H9 (cell line): ENCODE measurements around the gene MMD. TPM values are rescaled to one million over a fixed set of nuclear protein-coding genes. Genes with fewer than 3 reads are reported as not detected.

Experiments used
- DNase-seq: peaks from one replicate; pipeline ENCODE4 v3.0.0-alpha.2; 2017
- H2AFZ ChIP-seq: one replicate; pipeline ENCODE4 v1.6.1; 2013; ENCODE audit warnings: mild to moderate bottlenecking, low read length, control low read depth, moderate library complexity
- H2AK5ac ChIP-seq: 2 replicates; pipeline ENCODE4 v1.6.1; 2013; ENCODE audit warnings: low read length, control low read depth, mixed read lengths; ENCODE audit not compliant: insufficient read length
- H2BK120ac ChIP-seq: one replicate; pipeline ENCODE4 v1.6.1; 2013; ENCODE audit warnings: low read depth, mild to moderate bottlenecking, low read length, control low read depth, inconsistent platforms; ENCODE audit not compliant: poor library complexity, severe bottlenecking
- H2BK12ac ChIP-seq: 2 replicates; pipeline ENCODE4 v1.6.1; 2013; ENCODE audit warnings: low read length, control low read depth, mixed read lengths, low read depth; ENCODE audit not compliant: insufficient read length
- H2BK15ac ChIP-seq: 2 replicates; pipeline ENCODE4 v1.6.1; 2013; ENCODE audit warnings: low read depth, low read length, control low read depth
- H2BK20ac ChIP-seq: one replicate; pipeline ENCODE4 v1.6.1; 2013; ENCODE audit warnings: low read depth, mild to moderate bottlenecking, low read length, control low read depth, inconsistent platforms; ENCODE audit not compliant: poor library complexity, severe bottlenecking
- H2BK5ac ChIP-seq: 2 replicates; pipeline ENCODE4 v1.6.1; 2013; ENCODE audit warnings: low read length, control low read depth, mixed read lengths; ENCODE audit not compliant: insufficient read length
- H3K14ac ChIP-seq: 2 replicates; pipeline ENCODE4 v1.6.1; 2013; ENCODE audit warnings: low read length, control low read depth; ENCODE audit not compliant: insufficient read depth
- H3K18ac ChIP-seq: 2 replicates; pipeline ENCODE4 v1.6.1; 2013; ENCODE audit warnings: low read depth, mild to moderate bottlenecking, mixed read lengths, low read length, control low read depth; ENCODE audit not compliant: insufficient read length
- H3K23ac ChIP-seq: 2 replicates; pipeline ENCODE4 v1.6.1; 2013; ENCODE audit warnings: low read length, control low read depth, mixed read lengths, low read depth; ENCODE audit not compliant: insufficient read length
- H3K23me2 ChIP-seq: 2 replicates; pipeline ENCODE4 v1.6.1; 2013; ENCODE audit warnings: low read depth, mild to moderate bottlenecking, mixed read lengths, low read length, control low read depth; ENCODE audit not compliant: insufficient read length, poor library complexity, severe bottlenecking
- H3K27ac ChIP-seq: 2 replicates; pipeline ENCODE4 v1.5.1; 2013; ENCODE audit warnings: low read length, control low read depth, mixed read lengths, low read depth; ENCODE audit not compliant: insufficient read length
- H3K27me3 ChIP-seq: 2 replicates; pipeline ENCODE4 v1.6.1; 2013; ENCODE audit warnings: low read length, control low read depth, inconsistent platforms; ENCODE audit not compliant: insufficient read depth
- H3K4ac ChIP-seq: 2 replicates; pipeline ENCODE4 v1.6.1; 2013; ENCODE audit warnings: low read depth, mild to moderate bottlenecking, control low read depth, inconsistent platforms, low read length, moderate library complexity
- H3K4me1 ChIP-seq: 2 replicates; pipeline ENCODE4 v1.6.1; 2013; ENCODE audit warnings: low read length, control low read depth, inconsistent platforms; ENCODE audit not compliant: insufficient read depth
- H3K4me2 ChIP-seq: 2 replicates; pipeline ENCODE4 v1.6.1; 2013; ENCODE audit warnings: low read length, control low read depth, mixed read lengths; ENCODE audit not compliant: insufficient read length, insufficient read depth
- H3K56ac ChIP-seq: 2 replicates; pipeline ENCODE4 v1.6.1; 2013; ENCODE audit warnings: low read depth, mild to moderate bottlenecking, mixed read lengths, low read length, control low read depth; ENCODE audit not compliant: insufficient read length
- H3K79me1 ChIP-seq: 2 replicates; pipeline ENCODE4 v1.6.1; 2013; ENCODE audit warnings: low read depth, mild to moderate bottlenecking, moderate library complexity, low read length, control low read depth, inconsistent platforms; ENCODE audit not compliant: insufficient read depth, poor library complexity, severe bottlenecking
- H3K79me2 ChIP-seq: 2 replicates; pipeline ENCODE4 v1.6.1; 2013; ENCODE audit warnings: low read length, control low read depth, inconsistent platforms; ENCODE audit not compliant: insufficient read depth
- H3K9ac ChIP-seq: 2 replicates; pipeline ENCODE4 v1.6.1; 2013; ENCODE audit warnings: low read length, control low read depth, mixed read lengths; ENCODE audit not compliant: insufficient read length; ENCODE audit errors: extremely low read depth
- H3K9me3 ChIP-seq: one replicate; pipeline ENCODE4 v1.6.1; 2013; ENCODE audit warnings: low read depth, low read length, inconsistent platforms; ENCODE audit not compliant: control insufficient read depth
- H3T11ph ChIP-seq: one replicate; pipeline ENCODE4 v1.6.1; 2013; ENCODE audit warnings: mild to moderate bottlenecking, low read length, control low read depth, inconsistent platforms
- H4K20me1 ChIP-seq: one replicate; pipeline ENCODE4 v1.6.1; 2013; ENCODE audit not compliant: control insufficient read depth, insufficient read length, insufficient read depth
- H4K5ac ChIP-seq: 2 replicates; pipeline ENCODE4 v1.6.1; 2013; ENCODE audit warnings: low read depth, mild to moderate bottlenecking, mixed read lengths, low read length, control low read depth; ENCODE audit not compliant: insufficient read length
- H4K8ac ChIP-seq: replicated peaks from 2 replicates; pipeline ENCODE4 v1.6.1; 2013; ENCODE audit warnings: low read length, control low read depth, mixed read lengths, low read depth; ENCODE audit not compliant: insufficient read length
- H4K91ac ChIP-seq: 2 replicates; pipeline ENCODE4 v1.6.1; 2013; ENCODE audit warnings: low read depth, mild to moderate bottlenecking, moderate library complexity, mixed read lengths, low read length, control low read depth; ENCODE audit not compliant: insufficient read length
- H3K27ac Mint-ChIP-seq, 3 experiments: 2 replicates in 2 of 3; 3 replicates in 1 of 3; pipeline ENCODE4 v1.8.0; 2020 to 2021; ENCODE audit warnings: mixed read lengths in 3 of 3, mild to moderate bottlenecking in 1 of 3, moderate library complexity in 1 of 3
- H3K27me3 Mint-ChIP-seq: 2 replicates; pipeline ENCODE4 v1.8.0; 2021; ENCODE audit warnings: low read depth, mild to moderate bottlenecking, moderate library complexity, mixed read lengths
- H3K36me3 Mint-ChIP-seq, 3 experiments: 2 replicates in 2 of 3; 3 replicates in 1 of 3; pipeline ENCODE4 v1.8.0; 2020 to 2021; ENCODE audit warnings: low read depth in 3 of 3, mixed read lengths in 3 of 3; ENCODE audit not compliant: insufficient read depth in 1 of 3
- H3K4me1 Mint-ChIP-seq, 2 experiments: 2 replicates each; pipeline ENCODE4 v1.8.0; 2020; ENCODE audit warnings: mixed read lengths in 2 of 2
- H3K4me3 Mint-ChIP-seq, 2 experiments: 2 replicates in 1 of 2; 3 replicates in 1 of 2; pipeline ENCODE4 v1.8.0; 2020 to 2021; ENCODE audit warnings: mild to moderate bottlenecking in 2 of 2, mixed read lengths in 2 of 2, moderate library complexity in 1 of 2
- H3K9me3 Mint-ChIP-seq, 2 experiments: 2 replicates in 1 of 2; 3 replicates in 1 of 2; pipeline ENCODE4 v1.8.0; 2020; ENCODE audit warnings: mild to moderate bottlenecking in 2 of 2, mixed read lengths in 2 of 2, moderate library complexity in 1 of 2
- CTCF ChIP-seq: fragments of 200-600 bp; sonication (generic); conservative IDR thresholded peaks from 3 replicates; pipeline ENCODE4 v1.8.0; 2021; ENCODE audit warnings: antibody characterized with exemption, mild to moderate bottlenecking
- WGBS: extraction: QIAGEN DNeasy Blood & Tissue Kit; methylation state at CpG from one replicate; pipeline ENCODE4 v1.1.7; 2013; ENCODE audit warnings: missing lambda C conversion rate, low lambda C conversion rate, mixed read lengths; ENCODE audit not compliant: insufficient read length; ENCODE audit errors: extremely low coverage; 5-methylcytosine and 5-hydroxymethylcytosine counted together
- total RNA-seq: library from RNA; stranded (reverse); gene quantifications from 2 replicates; pipeline ENCODE4 v1.2.1, GENCODE V29; 2021

The MMD gene
- total RNA-seq, 1 experiment from 2014 or later: 24.0 TPM

GRCh38 chr17:55354010-55354409 lies 67.6 kb downstream of the MMD start:
- no peaks in the 10 kb centered on the region for H3K79me2 ChIP-seq
- Mint-ChIP-seq H3K27ac (no peak overlapping the region), H3K4me3 (no peak overlapping the region), H3K9me3 (peaks cover 2 to 5% of the 10 kb centered on the region in 2 experiments; a peak in 1 of 5 replicates), H3K4me1 (peaks cover 19 to 27% of the 10 kb centered on the region in 2 experiments), H3K27me3 (no peaks in the 10 kb centered on the region), H3K36me3 (no peaks in the 10 kb centered on the region)
- no peak overlapping the region for H3K56ac ChIP-seq
- no CpG with 5 or more reads among the region's 1 CpG for WGBS
- no peak overlapping the region for H2BK20ac ChIP-seq
- H3K23ac ChIP-seq: no peak overlapping the region
- H3K23me2 ChIP-seq: no peaks in the 10 kb centered on the region
- H4K5ac ChIP-seq: no peak overlapping the region
- H2AFZ ChIP-seq: no peak overlapping the region
- no peak overlapping the region for H2BK5ac ChIP-seq
- H3K4ac ChIP-seq: no peak overlapping the region
- H3K4me1 ChIP-seq: no peaks in the 10 kb centered on the region
- no peak overlapping the region for H3K4me2 ChIP-seq
- H3K9ac ChIP-seq: no peak overlapping the region
- no peak overlapping the region for H3K14ac ChIP-seq
- no peaks in the 10 kb centered on the region for H3K27me3 ChIP-seq
- no peaks in the 10 kb centered on the region for H4K20me1 ChIP-seq
- no peaks in the 10 kb centered on the region for H3K79me1 ChIP-seq
- no peak overlapping the region for H4K91ac ChIP-seq
- no peak overlapping the region for H2BK120ac ChIP-seq
- H3K27ac ChIP-seq: no peak overlapping the region
- H4K8ac ChIP-seq: no peak overlapping the region
- no peak overlapping the region for H2BK15ac ChIP-seq
- no peaks in the 10 kb centered on the region for H3K9me3 ChIP-seq
- DNase-seq: no peak
- no peak for TF ChIP-seq CTCF
- H3T11ph ChIP-seq: no peak overlapping the region
- no peak overlapping the region for H2BK12ac ChIP-seq
- H2AK5ac ChIP-seq: no peak overlapping the region
- H3K18ac ChIP-seq: no peak overlapping the region
